Natural killer cell (primary cell): ENCODE data around the gene PRRX2. TPM values are rescaled to one million over a fixed set of nuclear protein-coding genes. Genes with fewer than 3 reads are reported as not detected.

ENCODE experiments used
- ATAC-seq, 3 donors: fragments of 150-1000 bp in 2 of 3; fragments of 200-7000 bp in 1 of 3; cut with Tn5 transposase; 1 replicate in 1 of 3; 2 replicates in 2 of 3; pipeline ENCODE4 v1.10.0; 2021; ENCODE audit warnings: mild to moderate bottlenecking in 2 of 3, moderate library complexity in 2 of 3
- DNase-seq, 2 donors: peaks; one replicate each; pipeline versions ENCODE4 v3.0.0 to v3.0.0-alpha.2; 2013 to 2021; ENCODE audit warnings: mixed read lengths in 1 of 2
- H3K27ac ChIP-seq: one replicate; pipeline ENCODE4 v1.5.1; 2013; ENCODE audit warnings: mild to moderate bottlenecking, low read length
- H3K27me3 ChIP-seq: one replicate; pipeline ENCODE4 v1.6.1; 2013; ENCODE audit warnings: low read length; ENCODE audit not compliant: control insufficient read depth, insufficient read depth
- H3K36me3 ChIP-seq: one replicate; pipeline ENCODE4 v1.6.1; 2013; ENCODE audit warnings: low read length; ENCODE audit not compliant: control insufficient read depth, insufficient read depth
- H3K4me1 ChIP-seq: one replicate; pipeline ENCODE4 v1.6.1; 2013; ENCODE audit warnings: low read length; ENCODE audit not compliant: control insufficient read depth, insufficient read depth
- H3K4me3 ChIP-seq: one replicate; pipeline ENCODE4 v1.5.1; 2013; ENCODE audit warnings: low read length
- H3K9me3 ChIP-seq: one replicate; pipeline ENCODE4 v1.6.1; 2013; ENCODE audit warnings: low read length; ENCODE audit not compliant: control insufficient read depth, insufficient read depth
- H3K27ac Mint-ChIP-seq, 2 donors: one replicate each; pipeline ENCODE4 v1.8.0; 2022; ENCODE audit warnings: mild to moderate bottlenecking in 2 of 2, mixed read lengths in 2 of 2, moderate library complexity in 1 of 2
- H3K27me3 Mint-ChIP-seq, 2 donors: one replicate each; pipeline ENCODE4 v1.8.0; 2022; ENCODE audit warnings: low read depth in 2 of 2, mixed read lengths in 2 of 2
- H3K36me3 Mint-ChIP-seq: one replicate; pipeline ENCODE4 v1.8.0; 2022; ENCODE audit warnings: mixed read lengths
- H3K4me1 Mint-ChIP-seq, 2 donors: one replicate each; pipeline ENCODE4 v1.8.0; 2022; ENCODE audit warnings: mixed read lengths in 2 of 2
- H3K4me3 Mint-ChIP-seq: one replicate; pipeline ENCODE4 v1.8.0; 2022; ENCODE audit warnings: mild to moderate bottlenecking, moderate library complexity, mixed read lengths
- H3K9me3 Mint-ChIP-seq, 2 donors: one replicate each; pipeline ENCODE4 v1.8.0; 2022; ENCODE audit warnings: mixed read lengths in 2 of 2
- WGBS: methylation state at CpG from one replicate; pipeline ENCODE4 v1.1.7; 2013; ENCODE audit warnings: missing lambda C conversion rate; ENCODE audit not compliant: insufficient coverage; 5-methylcytosine and 5-hydroxymethylcytosine counted together
- intact Hi-C: fragments of 100-400 bp; cut with micrococcal nuclease; formaldehyde crosslinking; loops from one replicate; pipeline ENCODE4 v1.14.2; 2022
- total RNA-seq, 4 donors: library from RNA; stranded (reverse); fragments of 120-200 nt in 1 of 4; gene quantifications; one replicate each; pipeline versions ENCODE4 v1.2.3 to v1.2.4, GENCODE V29; 2013 to 2022
- TF ChIP-seq, protein P1 (sequence below): fragments of 200-600 bp; IDR thresholded peaks from one replicate; pipeline ENCODE4 v1.8.0; 2022; ENCODE audit warnings: antibody characterized with exemption

Gene PRRX2
- total RNA-seq, 3 donors from 2014 or later (not counting 1 experiment from before 2014, with no cell fraction given), result not detected

DNA sequence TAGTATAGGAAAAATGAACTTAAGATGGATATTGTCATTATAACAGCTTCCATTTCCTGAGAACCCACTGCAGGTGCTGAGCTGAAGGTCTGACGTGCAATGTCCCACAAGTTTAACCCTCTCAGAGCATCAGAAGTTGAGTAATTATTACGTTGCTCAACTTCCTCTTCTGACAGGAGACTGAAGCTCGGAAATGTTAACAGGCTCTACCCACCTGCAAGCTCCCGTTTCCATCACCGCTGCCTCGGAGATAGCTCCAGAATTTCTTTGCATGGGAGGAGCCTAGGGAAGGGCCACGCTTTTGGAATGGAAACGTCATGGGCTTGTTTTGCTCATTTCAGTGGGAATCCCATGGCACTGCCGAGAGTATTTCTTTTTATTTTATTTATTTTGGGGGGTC is 40.5 kb upstream of the PRRX2 start:
- H3K4me3 ChIP-seq, result no peak overlapping the region

DNA sequence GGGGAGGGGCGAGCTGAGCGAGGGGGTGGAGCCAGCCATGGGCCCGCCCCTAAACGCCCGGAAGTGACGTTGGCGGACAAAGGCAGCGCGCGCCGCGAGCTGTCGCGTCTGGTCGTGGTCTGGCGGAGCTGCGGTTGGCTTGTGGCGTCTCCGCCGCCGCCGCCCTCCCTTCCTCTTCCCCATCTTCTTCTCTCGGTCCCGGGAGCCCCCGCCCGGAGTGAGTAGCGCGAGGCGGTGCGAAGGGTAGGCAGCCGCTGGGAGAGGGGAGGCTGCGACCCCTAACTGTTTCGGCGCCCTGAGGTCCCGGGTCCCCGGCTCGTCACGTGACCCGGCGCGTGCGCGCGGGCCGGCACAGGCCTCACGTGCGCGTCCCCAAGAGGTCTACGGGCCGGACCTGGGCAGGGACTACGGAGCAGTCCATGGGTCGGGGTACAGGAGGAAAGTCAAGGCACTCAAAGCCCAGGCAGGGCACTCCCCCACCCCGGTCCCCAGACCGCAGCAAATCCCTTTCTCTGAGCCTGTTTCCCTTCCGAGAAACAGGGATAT is 39.3 kb upstream of the PRRX2 start, which contains the start of gene NTMT1:
NTMT1 (plus strand) TSS at position 85 of the 546 bp plus-strand sequence. CDS start 6,541 bp downstream, outside the sequence.
- Histone ChIP-seq H3K27ac (peak within 1 kb of the TSS; percentile 91), H3K4me3 (peak within 1 kb of the TSS; percentile 90), H3K9me3 (no peaks in the 10 kb centered on the region), H3K4me1 (peaks cover 49% of the 10 kb centered on the region), H3K27me3 (peaks cover 8% of the 10 kb centered on the region), H3K36me3 (no peaks in the 10 kb centered on the region)
- peak; percentile 92 to 94 for DNase-seq
- Mint-ChIP-seq H3K4me3 (peak within 1 kb of the TSS; percentile 84), H3K27me3 (peaks cover 4 to 8% of the 10 kb centered on the region in 2 donors), H3K4me1 (peaks cover 42 to 48% of the 10 kb centered on the region in 2 donors), H3K27ac (peak within 1 kb of the TSS; percentile 93), H3K9me3 (no peaks in the 10 kb centered on the region), H3K36me3 (no peaks in the 10 kb centered on the region)
- intact Hi-C loops, result loop anchor here (1.0 kb wide), 2 partner anchors 16 to 487 kb away; partner anchors contain the start of gene ASB6
- TF ChIP-seq, protein P1, sequence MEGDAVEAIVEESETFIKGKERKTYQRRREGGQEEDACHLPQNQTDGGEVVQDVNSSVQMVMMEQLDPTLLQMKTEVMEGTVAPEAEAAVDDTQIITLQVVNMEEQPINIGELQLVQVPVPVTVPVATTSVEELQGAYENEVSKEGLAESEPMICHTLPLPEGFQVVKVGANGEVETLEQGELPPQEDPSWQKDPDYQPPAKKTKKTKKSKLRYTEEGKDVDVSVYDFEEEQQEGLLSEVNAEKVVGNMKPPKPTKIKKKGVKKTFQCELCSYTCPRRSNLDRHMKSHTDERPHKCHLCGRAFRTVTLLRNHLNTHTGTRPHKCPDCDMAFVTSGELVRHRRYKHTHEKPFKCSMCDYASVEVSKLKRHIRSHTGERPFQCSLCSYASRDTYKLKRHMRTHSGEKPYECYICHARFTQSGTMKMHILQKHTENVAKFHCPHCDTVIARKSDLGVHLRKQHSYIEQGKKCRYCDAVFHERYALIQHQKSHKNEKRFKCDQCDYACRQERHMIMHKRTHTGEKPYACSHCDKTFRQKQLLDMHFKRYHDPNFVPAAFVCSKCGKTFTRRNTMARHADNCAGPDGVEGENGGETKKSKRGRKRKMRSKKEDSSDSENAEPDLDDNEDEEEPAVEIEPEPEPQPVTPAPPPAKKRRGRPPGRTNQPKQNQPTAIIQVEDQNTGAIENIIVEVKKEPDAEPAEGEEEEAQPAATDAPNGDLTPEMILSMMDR, result no peak
- WGBS, result 0% methylated on average over 53 of the region's 55 CpGs
- ATAC-seq, result peak; percentile 86 to 92 (median 89)

More for the DNA sequence above, 40.5 kb upstream of the PRRX2 start:
- Mint-ChIP-seq H3K4me3 (peak overlapping the region; percentile 84), H3K9me3 (no peaks in the 10 kb centered on the region), H3K27me3 (peaks cover 7 to 11% of the 10 kb centered on the region in 2 donors), H3K4me1 (peaks cover 40 to 42% of the 10 kb centered on the region in 2 donors), H3K27ac (peak overlapping the region; percentile 56 to 93), H3K36me3 (no peaks in the 10 kb centered on the region)
- ATAC-seq (peak in 1 of 3 donors; percentile 8), DNase-seq (peak in 1 of 2 donors; percentile 73)
- Histone ChIP-seq H3K9me3 (no peaks in the 10 kb centered on the region), H3K27ac (no peak overlapping the region), H3K4me1 (peaks cover 55% of the 10 kb centered on the region), H3K36me3 (no peaks in the 10 kb centered on the region), H3K27me3 (peaks cover 15% of the 10 kb centered on the region)
- WGBS, result 9% methylated on average over 9 of the region's 9 CpGs
- intact Hi-C loops, result loop anchor here (1.0 kb wide), 1 partner anchor 494 kb away; no protein-coding TSS in a partner anchor
- TF ChIP-seq, protein P1, result no peak

DNA sequence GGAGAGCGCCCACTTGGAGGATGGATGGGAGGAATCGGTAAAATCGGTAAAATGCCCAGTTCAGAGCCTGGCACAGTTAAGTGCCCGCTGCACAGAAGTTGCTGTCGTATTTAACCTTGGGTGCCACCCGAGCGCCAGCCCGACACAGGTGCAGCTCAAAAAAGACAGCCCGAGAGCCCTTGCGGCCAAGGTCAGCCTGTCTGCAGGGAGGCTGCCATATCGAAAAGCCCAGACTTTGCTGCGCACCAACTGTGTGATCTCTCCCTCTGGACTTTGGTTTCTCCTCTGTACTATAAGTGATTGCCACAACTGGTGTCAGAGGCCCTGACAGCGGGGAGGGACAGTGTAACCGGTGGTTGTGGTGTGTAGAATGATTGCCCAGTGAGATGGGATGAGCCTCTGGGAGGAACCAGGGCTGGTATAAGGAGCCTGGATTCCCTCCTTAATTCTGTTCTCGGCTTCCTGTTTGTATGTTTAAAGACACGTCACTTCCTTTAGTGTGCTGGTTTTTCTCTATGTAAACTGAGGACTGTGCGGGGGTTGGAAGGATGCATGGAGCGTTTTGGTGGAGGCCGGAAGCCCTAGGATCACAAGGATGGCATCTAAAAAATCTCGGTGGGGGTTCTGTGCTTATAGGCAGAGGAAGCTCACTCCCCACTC is 38.7 kb upstream of the PRRX2 start:
- Histone ChIP-seq H3K36me3 (no peaks in the 10 kb centered on the region), H3K4me3 (peak overlapping the region; percentile 90), H3K27ac (peak overlapping the region; percentile 91), H3K4me1 (peaks cover 49% of the 10 kb centered on the region), H3K9me3 (no peaks in the 10 kb centered on the region), H3K27me3 (peaks cover 2% of the 10 kb centered on the region)
- Mint-ChIP-seq H3K36me3 (no peaks in the 10 kb centered on the region), H3K4me1 (peaks cover 42 to 54% of the 10 kb centered on the region in 2 donors), H3K9me3 (no peaks in the 10 kb centered on the region), H3K4me3 (peak overlapping the region; percentile 84), H3K27me3 (peaks cover 0 to 5% of the 10 kb centered on the region in 2 donors), H3K27ac (peak overlapping the region; percentile 93)
- intact Hi-C loops, result loop anchor here (1.0 kb wide), 2 partner anchors 16 to 487 kb away; partner anchors contain the start of gene ASB6
- ATAC-seq (peak; percentile 18 to 24 (median 21)), DNase-seq (peak in 1 of 2 donors; percentile 71)
- 8% methylated on average over 20 of the region's 20 CpGs for WGBS
- TF ChIP-seq, protein P1, result no peak
